CD4-positive, CD25-positive, alpha-beta regulatory T cell (primary cell): ENCODE data around the gene WAPL. TPM values are rescaled to one million over a fixed set of nuclear protein-coding genes. Genes with fewer than 3 reads are reported as not detected.
A peak's percentile ranks its signal among the peaks of the same experiment; 100 is the strongest.

Source experiments
- ATAC-seq, 2 donors: fragments of 150-1000 bp; cut with Tn5 transposase; one replicate each; pipeline ENCODE4 v1.10.0; 2021; ENCODE audit warnings: low read depth in 2 of 2, moderate number of reproducible peaks in 2 of 2, moderate library complexity in 1 of 2
- DNase-seq, 3 donors: peaks; one replicate each; pipeline versions ENCODE4 v3.0.0 to v3.0.0-alpha.2; 2012 to 2022; ENCODE audit warnings: mixed read lengths in 1 of 3
- H3K27ac ChIP-seq: one replicate; pipeline ENCODE4 v1.7.0; 2013; ENCODE audit warnings: mild to moderate bottlenecking, low read length; ENCODE audit not compliant: insufficient read depth, poor library complexity, severe bottlenecking
- H3K27me3 ChIP-seq: one replicate; pipeline ENCODE4 v1.7.0; 2013; ENCODE audit warnings: low read length; ENCODE audit not compliant: control insufficient read depth, insufficient read depth
- H3K36me3 ChIP-seq: one replicate; pipeline ENCODE4 v1.7.0; 2013; ENCODE audit warnings: mild to moderate bottlenecking, low read length, moderate library complexity; ENCODE audit not compliant: control insufficient read depth, insufficient read depth
- H3K4me1 ChIP-seq: 2 replicates; pipeline ENCODE4 v1.7.0; 2013; ENCODE audit warnings: mild to moderate bottlenecking, low read length; ENCODE audit not compliant: insufficient read depth, control insufficient read depth, poor library complexity, severe bottlenecking
- H3K4me3 ChIP-seq: one replicate; pipeline ENCODE4 v1.7.0; 2013; ENCODE audit warnings: low read depth, mild to moderate bottlenecking, low read length, moderate library complexity
- H3K9me3 ChIP-seq, 2 experiments: 1 replicate in 1 of 2; 2 replicates in 1 of 2; pipeline ENCODE4 v1.7.0; 2013; ENCODE audit warnings: low read length in 2 of 2, mild to moderate bottlenecking in 1 of 2, moderate library complexity in 1 of 2; ENCODE audit not compliant: control insufficient read depth in 2 of 2
- H3K27ac Mint-ChIP-seq, 3 donors: one replicate each; pipeline ENCODE4 v1.8.0; 2020 to 2022; ENCODE audit warnings: mild to moderate bottlenecking in 3 of 3, mixed read lengths in 3 of 3, moderate library complexity in 2 of 3
- H3K27me3 Mint-ChIP-seq: one replicate; pipeline ENCODE4 v1.8.0; 2022; ENCODE audit warnings: mild to moderate bottlenecking, mixed read lengths
- H3K36me3 Mint-ChIP-seq: one replicate; pipeline ENCODE4 v1.8.0; 2020; ENCODE audit warnings: mixed read lengths
- H3K4me1 Mint-ChIP-seq, 4 donors: one replicate each; pipeline ENCODE4 v1.8.0; 2020 to 2022; ENCODE audit warnings: mixed read lengths in 4 of 4, mild to moderate bottlenecking in 1 of 4
- H3K4me3 Mint-ChIP-seq, 4 donors: one replicate each; pipeline ENCODE4 v1.8.0; 2020 to 2022; ENCODE audit warnings: mild to moderate bottlenecking in 4 of 4, mixed read lengths in 4 of 4, moderate library complexity in 3 of 4
- H3K9me3 Mint-ChIP-seq, 7 donors: one replicate each; pipeline ENCODE4 v1.8.0; 2020 to 2022; ENCODE audit warnings: mixed read lengths in 7 of 7, mild to moderate bottlenecking in 3 of 7, moderate library complexity in 2 of 7
- polyA plus RNA-seq, 4 donors: library from polyadenylated mRNA; unstranded; fragments of 300-500 nt; fragmentation: Illumina TruSeq; gene quantifications; one replicate each; pipeline ENCODE4 v1.2.3, GENCODE V29; 2021
- total RNA-seq: library from RNA; stranded (reverse); gene quantifications from one replicate; pipeline ENCODE4 v1.2.3, GENCODE V29; 2022

The WAPL gene
- total and polyA plus RNA-seq, 5 donors from 2014 or later = 33.3 to 54.3 (median 36.6) TPM

DNA sequence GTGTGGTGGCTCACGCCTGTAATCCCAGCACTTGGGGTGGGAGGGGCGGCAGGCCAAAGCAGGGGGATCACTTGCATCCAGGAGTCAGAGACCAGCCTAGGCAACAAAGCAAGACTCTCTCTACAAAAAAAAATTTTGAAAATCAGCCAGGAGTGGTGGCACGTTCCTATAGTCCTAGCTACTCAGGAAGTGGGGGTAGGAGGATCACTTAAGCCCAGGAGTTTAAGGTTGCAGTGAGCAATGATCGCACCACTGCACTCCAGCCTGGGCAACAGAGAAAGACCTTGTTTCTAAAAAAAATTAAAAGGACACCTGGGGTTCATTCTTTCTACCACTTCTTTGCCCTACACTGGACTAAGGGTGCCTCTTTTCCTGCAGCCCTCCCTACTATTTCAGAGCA lies 15.1 kb downstream of the WAPL start:
- H3K36me3 ChIP-seq = peaks cover 48% of the 10 kb centered on the region
- no peak for DNase-seq
- no peak for ATAC-seq
- peaks cover 37% of the 10 kb centered on the region for H3K4me1 ChIP-seq
- Mint-ChIP-seq H3K9me3 (no peaks in the 10 kb centered on the region), H3K27ac (peak overlapping the region; percentile 7 to 81 (median 55)), H3K4me1 (peaks cover 5 to 55% (median 35%) of the 10 kb centered on the region in 4 donors), H3K27me3 (no peaks in the 10 kb centered on the region), H3K36me3 (peaks cover 17% of the 10 kb centered on the region), H3K4me3 (peak overlapping the region in 1 of 4 donors; percentile 64)
- H3K27ac ChIP-seq = peak overlapping the region; percentile 23
- H3K9me3 ChIP-seq = no peaks in the 10 kb centered on the region
- peak overlapping the region; percentile 13 for H3K4me3 ChIP-seq
- no peaks in the 10 kb centered on the region for H3K27me3 ChIP-seq

DNA sequence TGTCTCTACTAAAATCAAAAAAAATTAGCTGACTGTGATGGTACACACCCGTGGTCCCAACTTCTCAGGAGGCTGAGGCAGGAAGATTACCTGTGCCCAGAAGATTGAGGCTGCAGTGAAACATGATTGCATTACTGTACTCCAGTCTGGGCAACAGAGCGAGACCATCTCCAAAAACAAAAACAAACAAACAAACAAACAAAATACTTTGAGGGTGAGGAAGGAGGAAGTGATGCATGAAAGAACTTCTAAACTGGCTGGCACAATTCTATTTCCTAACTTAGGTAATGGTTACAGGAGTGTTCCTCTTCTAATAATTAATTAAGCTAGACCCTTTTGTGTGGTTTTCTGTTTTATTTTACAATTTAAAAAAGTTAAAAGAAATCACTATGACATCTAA lies 15.5 kb downstream of the WAPL start:
- Mint-ChIP-seq H3K4me1 (peaks cover 9 to 55% (median 37%) of the 10 kb centered on the region in 4 donors), H3K36me3 (peaks cover 20% of the 10 kb centered on the region), H3K27ac (peak overlapping the region; percentile 7 to 81 (median 55)), H3K9me3 (no peaks in the 10 kb centered on the region), H3K27me3 (no peaks in the 10 kb centered on the region), H3K4me3 (peak overlapping the region in 3 of 4 donors; percentile 62 to 68 (median 64))
- DNase-seq (no peak), ATAC-seq (no peak)
- Histone ChIP-seq H3K9me3 (no peaks in the 10 kb centered on the region), H3K4me3 (no peak overlapping the region), H3K27ac (peak overlapping the region; percentile 23), H3K4me1 (peaks cover 37% of the 10 kb centered on the region), H3K27me3 (no peaks in the 10 kb centered on the region), H3K36me3 (peaks cover 48% of the 10 kb centered on the region)

DNA sequence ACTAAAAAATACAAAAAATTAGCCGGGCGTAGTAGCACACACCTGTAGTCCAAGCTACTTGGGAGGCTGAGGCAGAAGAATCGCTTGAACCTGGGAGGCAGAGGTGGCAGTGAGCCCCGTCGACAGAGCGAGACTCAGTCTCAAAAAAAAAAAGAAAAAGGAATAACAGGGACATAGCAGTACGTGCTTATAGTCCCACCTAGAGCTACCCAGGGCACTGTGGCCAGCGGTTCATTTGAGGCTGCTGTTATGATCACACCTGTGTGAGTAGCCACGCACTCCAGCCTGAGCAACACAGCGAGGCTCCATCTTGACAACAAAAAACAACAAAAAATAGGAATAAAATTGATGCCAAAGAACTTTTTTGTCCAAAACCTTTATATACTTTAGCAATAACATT lies 17.1 kb downstream of the WAPL start:
- Mint-ChIP-seq H3K36me3 (peaks cover 30% of the 10 kb centered on the region), H3K9me3 (no peaks in the 10 kb centered on the region), H3K4me1 (peaks cover 13 to 66% (median 49%) of the 10 kb centered on the region in 4 donors), H3K27me3 (no peaks in the 10 kb centered on the region), H3K4me3 (no peak overlapping the region), H3K27ac (no peak overlapping the region)
- Histone ChIP-seq H3K27me3 (no peaks in the 10 kb centered on the region), H3K36me3 (peaks cover 49% of the 10 kb centered on the region), H3K27ac (no peak overlapping the region), H3K9me3 (no peaks in the 10 kb centered on the region), H3K4me3 (no peak overlapping the region), H3K4me1 (peaks cover 33% of the 10 kb centered on the region)
- ATAC-seq (no peak), DNase-seq (no peak)

DNA sequence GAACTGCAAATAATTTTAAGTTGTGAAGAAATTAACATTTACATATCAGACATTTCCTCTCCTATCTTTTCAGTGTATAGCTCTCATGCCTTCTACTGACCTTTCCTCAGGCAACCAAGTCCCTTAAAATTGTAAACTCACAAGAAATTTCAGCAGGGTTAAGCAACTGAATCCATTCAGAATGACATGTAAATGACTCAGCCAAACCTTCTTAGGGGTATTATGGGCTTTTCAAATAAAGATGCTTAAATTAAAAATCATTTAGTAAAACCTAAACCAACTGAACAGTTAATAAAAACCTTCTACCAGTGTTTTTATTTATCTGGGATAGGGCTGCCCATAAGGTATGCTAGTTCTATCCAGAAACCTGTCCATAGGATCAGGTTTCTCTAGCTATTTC lies 20.7 kb downstream of the WAPL start:
- peaks cover 35 to 87% (median 65%) of the 10 kb centered on the region in 4 donors for H3K4me1 Mint-ChIP-seq

DNA sequence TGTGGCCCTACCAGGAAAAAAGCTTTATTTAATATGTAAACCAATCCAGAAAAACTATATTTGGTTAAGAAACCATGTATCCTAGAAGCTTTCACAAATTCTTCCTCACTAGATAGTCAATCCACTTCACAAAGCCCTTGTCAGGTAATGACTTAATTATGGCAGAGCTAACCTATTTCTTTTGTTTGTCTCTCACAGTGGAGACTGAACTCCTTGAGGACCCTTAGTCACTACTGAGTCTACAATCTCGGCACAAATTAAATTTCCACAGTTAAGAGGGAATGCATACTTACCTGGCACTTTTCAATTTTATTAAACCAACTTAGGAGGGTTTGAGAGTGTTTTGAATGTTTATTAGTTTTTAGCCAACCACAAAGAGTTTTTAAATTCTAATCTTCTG lies 23.0 kb downstream of the WAPL start:
- H3K9me3 Mint-ChIP-seq = no peaks in the 10 kb centered on the region
- Histone ChIP-seq H3K27me3 (no peaks in the 10 kb centered on the region), H3K4me3 (no peak overlapping the region), H3K27ac (no peak overlapping the region), H3K4me1 (peaks cover 16% of the 10 kb centered on the region), H3K9me3 (no peaks in the 10 kb centered on the region), H3K36me3 (peaks cover 72% of the 10 kb centered on the region)
- ATAC-seq = no peak
- peak overlapping the region in 1 of 3 donors; percentile 44 for H3K27ac Mint-ChIP-seq
- H3K4me1 Mint-ChIP-seq = peaks cover 35 to 80% (median 63%) of the 10 kb centered on the region in 4 donors
- no peaks in the 10 kb centered on the region for H3K27me3 Mint-ChIP-seq
- DNase-seq = no peak
- peaks cover 51% of the 10 kb centered on the region for H3K36me3 Mint-ChIP-seq
- no peak overlapping the region for H3K4me3 Mint-ChIP-seq

More for the DNA sequence above, 20.7 kb downstream of the WAPL start:
- peaks cover 60% of the 10 kb centered on the region for H3K36me3 ChIP-seq
- Mint-ChIP-seq H3K4me3 (no peak overlapping the region), H3K27me3 (no peaks in the 10 kb centered on the region), H3K36me3 (peaks cover 38% of the 10 kb centered on the region), H3K9me3 (no peaks in the 10 kb centered on the region), H3K27ac (no peak overlapping the region)
- DNase-seq (no peak), ATAC-seq (no peak)
- no peaks in the 10 kb centered on the region for H3K27me3 ChIP-seq
- H3K4me1 ChIP-seq = peaks cover 22% of the 10 kb centered on the region
- no peaks in the 10 kb centered on the region for H3K9me3 ChIP-seq
- H3K27ac ChIP-seq = no peak overlapping the region
- H3K4me3 ChIP-seq = no peak overlapping the region

DNA sequence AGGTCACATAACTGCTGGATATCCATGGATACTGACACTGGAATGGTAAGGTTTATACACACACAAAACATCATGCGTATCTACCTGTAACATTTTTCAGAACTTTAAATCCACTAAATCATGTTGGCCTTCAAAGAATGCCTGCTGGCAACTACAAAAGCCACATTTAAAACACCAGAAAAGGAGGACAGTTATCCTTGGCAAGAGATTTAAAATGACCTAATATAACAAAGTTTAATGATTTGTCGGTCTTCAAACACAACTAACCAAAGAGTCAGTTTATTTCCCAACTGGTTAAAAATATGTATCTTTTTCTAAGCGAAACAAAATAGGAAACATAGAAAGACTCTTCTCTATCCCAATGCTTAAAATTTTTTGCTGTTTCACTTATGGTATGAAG lies 24.0 kb downstream of the WAPL start:
- H3K27me3 Mint-ChIP-seq = no peaks in the 10 kb centered on the region
- Histone ChIP-seq H3K27ac (no peak overlapping the region), H3K27me3 (no peaks in the 10 kb centered on the region), H3K9me3 (no peaks in the 10 kb centered on the region), H3K4me3 (no peak overlapping the region), H3K4me1 (peaks cover 16% of the 10 kb centered on the region), H3K36me3 (peaks cover 68% of the 10 kb centered on the region)
- H3K4me1 Mint-ChIP-seq = peaks cover 35 to 70% (median 56%) of the 10 kb centered on the region in 4 donors
- no peak overlapping the region for H3K27ac Mint-ChIP-seq
- H3K9me3 Mint-ChIP-seq = no peaks in the 10 kb centered on the region
- no peak for DNase-seq
- peaks cover 43% of the 10 kb centered on the region for H3K36me3 Mint-ChIP-seq
- no peak overlapping the region for H3K4me3 Mint-ChIP-seq
- ATAC-seq = no peak

DNA sequence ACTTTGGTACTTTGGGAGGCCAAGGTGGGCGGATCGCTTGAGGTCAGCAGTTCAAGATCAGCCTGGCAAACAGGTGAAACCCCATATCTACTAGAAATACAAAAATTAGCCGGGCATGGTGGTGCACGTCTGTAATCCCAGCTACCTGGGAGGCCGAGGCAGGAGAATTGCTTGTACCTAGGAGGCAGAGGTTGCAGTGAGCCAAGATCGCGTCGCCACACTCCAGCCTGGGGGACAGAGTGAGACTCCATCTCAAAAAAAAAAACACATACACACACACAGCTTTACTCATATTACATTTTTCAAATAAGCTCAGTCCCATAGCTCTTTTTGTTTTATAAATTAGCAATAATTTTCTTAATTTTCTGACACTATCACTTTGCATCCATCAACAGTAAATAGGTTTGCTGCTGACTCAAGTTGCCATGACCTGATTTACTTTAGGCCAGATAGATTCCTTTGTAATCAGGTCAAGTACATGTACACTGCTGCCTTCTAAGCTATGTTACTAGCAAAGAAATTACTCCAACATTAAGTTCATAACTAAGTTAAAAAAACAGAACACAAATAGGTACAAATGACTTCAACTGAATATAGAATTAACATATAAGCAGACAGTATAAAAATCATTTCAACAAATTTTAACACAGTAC lies 31.5 kb downstream of the WAPL start:
- H3K9me3 Mint-ChIP-seq = no peaks in the 10 kb centered on the region
- H3K4me3 ChIP-seq = no peak overlapping the region
- H3K36me3 ChIP-seq = peaks cover 50% of the 10 kb centered on the region
- H3K27ac ChIP-seq = no peak overlapping the region
- peaks cover 37% of the 10 kb centered on the region for H3K36me3 Mint-ChIP-seq
- H3K9me3 ChIP-seq = no peaks in the 10 kb centered on the region
- H3K27me3 ChIP-seq = no peaks in the 10 kb centered on the region
- H3K27ac Mint-ChIP-seq = peak overlapping the region in 1 of 3 donors; percentile 72
- H3K27me3 Mint-ChIP-seq = no peaks in the 10 kb centered on the region
- DNase-seq (no peak), ATAC-seq (no peak)
- no peaks in the 10 kb centered on the region for H3K4me1 ChIP-seq
- no peak overlapping the region for H3K4me3 Mint-ChIP-seq
- H3K4me1 Mint-ChIP-seq = peaks cover 18 to 31% (median 26%) of the 10 kb centered on the region in 4 donors
